Glomerular endothelial cell (primary cell): ENCODE results near the gene TPST1. TPM values are rescaled to one million over a fixed set of nuclear protein-coding genes. Genes with fewer than 3 reads are reported as not detected.

Experiments used
- DNase-seq: peaks from one replicate; pipeline ENCODE4 v3.0.0-alpha.2; 2011; ENCODE audit warnings: low read depth, low spot score; ENCODE audit errors: extremely low read depth
- total RNA-seq: library from RNA; depleted of rRNA; stranded (reverse); fragments of >200 nt; gene quantifications from 2 replicates; pipeline ENCODE4 v1.2.3, GENCODE V29; 2015

Gene TPST1
- total RNA-seq, 1 donor from 2014 or later, result 20.7 TPM

- no peak for DNase-seq
Observed at GRCh38 chr7:66281678-66282590, 76.8 kb downstream of the TPST1 start.

- no peak for DNase-seq
Observed at GRCh38 chr7:66282591-66282935, 77.4 kb downstream of the TPST1 start.

GRCh38 chr7:66283003-66283920, 78.1 kb downstream of the TPST1 start:
- no peak for DNase-seq

- DNase-seq, result no peak
Observed at GRCh38 chr7:66296001-66296521, 90.9 kb downstream of the TPST1 start.

GRCh38 chr7:66296557-66296956, 91.4 kb downstream of the TPST1 start:
- DNase-seq, result no peak

GRCh38 chr7:66297579-66297978, 92.4 kb downstream of the TPST1 start:
- DNase-seq, result no peak

GRCh38 chr7:66301249-66301648, 96.1 kb downstream of the TPST1 start:
- DNase-seq, result no peak

- DNase-seq, result no peak
Observed at GRCh38 chr7:66301737-66302136, 96.6 kb downstream of the TPST1 start.

GRCh38 chr7:66303454-66304155, 98.5 kb downstream of the TPST1 start:
- no peak for DNase-seq

- DNase-seq, result no peak
Observed at GRCh38 chr7:66304536-66304935, 99.4 kb downstream of the TPST1 start.

- no peak for DNase-seq
Observed at GRCh38 chr7:66306243-66306642, 101.1 kb downstream of the TPST1 start.

- no peak for DNase-seq
Observed at GRCh38 chr7:66307591-66308215, 102.6 kb downstream of the TPST1 start.

GRCh38 chr7:66308411-66308810, 103.3 kb downstream of the TPST1 start:
- no peak for DNase-seq

GRCh38 chr7:66310620-66311019, 105.5 kb downstream of the TPST1 start:
- no peak for DNase-seq

GRCh38 chr7:66313886-66314568, 108.9 kb downstream of the TPST1 start:
- DNase-seq, result no peak

GRCh38 chr7:66315192-66315591, 110.1 kb downstream of the TPST1 start:
- DNase-seq, result no peak

GRCh38 chr7:66319407-66319979, 114.4 kb downstream of the TPST1 start:
- DNase-seq, result no peak

GRCh38 chr7:66321283-66321682, 116.1 kb downstream of the TPST1 start:
- DNase-seq, result no peak

GRCh38 chr7:66323114-66323796, 118.1 kb downstream of the TPST1 start:
- DNase-seq, result no peak
